Inflammatory macrophage (primary cell): ENCODE results near the gene ATOH8.

Experiments used
- DNase-seq, 2 donors: peaks; one replicate each; pipeline ENCODE4 v3.0.0-alpha.2; 2020 to 2022

The ATOH8 gene

DNA sequence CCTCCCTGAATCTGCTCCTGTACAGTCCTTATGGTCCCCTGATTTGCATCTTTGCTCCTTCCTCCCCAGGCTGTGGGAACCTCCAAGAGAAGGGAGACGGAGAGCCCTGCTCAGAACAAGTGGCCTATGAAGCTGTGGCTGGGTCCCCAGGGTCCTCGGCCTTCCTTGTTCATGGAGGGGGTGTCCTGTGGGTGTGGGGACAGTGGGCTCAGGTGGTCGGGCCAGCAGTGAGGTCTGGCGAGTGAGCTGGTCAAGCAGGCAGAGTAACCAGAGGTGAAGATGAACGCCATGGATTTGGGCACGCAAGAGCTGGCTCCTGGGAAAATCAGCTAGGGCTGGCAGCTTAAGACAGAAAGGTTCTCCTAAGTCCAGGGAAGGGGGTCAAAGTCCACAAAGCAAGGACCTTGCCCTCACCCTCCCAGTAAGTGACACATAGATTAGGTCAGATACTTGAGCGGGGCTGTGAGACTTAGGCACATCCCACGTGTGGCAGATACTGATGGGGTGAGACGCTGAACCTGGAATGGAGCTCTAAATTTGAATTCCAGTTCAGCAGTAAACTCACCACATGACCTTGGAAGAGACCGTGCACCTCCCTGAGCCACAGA is 34.8 kb upstream of the ATOH8 start:
- no peak for DNase-seq

GRCh38 chr2:85719609-85720240 is 34.1 kb upstream of the ATOH8 start:
- DNase-seq: no peak

- DNase-seq: no peak
These were observed 33.3 kb upstream of the ATOH8 start for GRCh38 chr2:85720533-85720932.

GRCh38 chr2:85721641-85722040 is 32.1 kb upstream of the ATOH8 start:
- no peak for DNase-seq

DNA sequence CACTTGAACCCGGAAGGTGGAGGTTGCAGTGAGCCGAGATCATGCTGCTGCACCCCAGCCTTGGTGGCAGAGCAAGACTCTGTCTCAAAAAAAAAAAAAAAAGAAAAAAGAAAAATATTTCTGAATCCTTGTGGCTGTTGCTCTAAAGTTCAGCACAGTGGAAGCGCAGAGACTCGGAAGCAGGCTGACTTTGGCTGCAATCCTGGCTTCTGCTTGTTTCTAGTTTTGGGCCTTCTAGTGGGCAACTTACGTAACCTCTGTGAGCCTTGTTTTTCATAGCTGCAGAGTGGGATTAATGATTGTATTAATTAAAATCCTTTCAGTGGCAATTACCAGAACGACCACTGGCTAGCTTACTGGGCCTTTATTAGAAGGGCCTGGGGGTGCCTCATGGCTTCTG is 31.3 kb upstream of the ATOH8 start:
- no peak for DNase-seq

DNA sequence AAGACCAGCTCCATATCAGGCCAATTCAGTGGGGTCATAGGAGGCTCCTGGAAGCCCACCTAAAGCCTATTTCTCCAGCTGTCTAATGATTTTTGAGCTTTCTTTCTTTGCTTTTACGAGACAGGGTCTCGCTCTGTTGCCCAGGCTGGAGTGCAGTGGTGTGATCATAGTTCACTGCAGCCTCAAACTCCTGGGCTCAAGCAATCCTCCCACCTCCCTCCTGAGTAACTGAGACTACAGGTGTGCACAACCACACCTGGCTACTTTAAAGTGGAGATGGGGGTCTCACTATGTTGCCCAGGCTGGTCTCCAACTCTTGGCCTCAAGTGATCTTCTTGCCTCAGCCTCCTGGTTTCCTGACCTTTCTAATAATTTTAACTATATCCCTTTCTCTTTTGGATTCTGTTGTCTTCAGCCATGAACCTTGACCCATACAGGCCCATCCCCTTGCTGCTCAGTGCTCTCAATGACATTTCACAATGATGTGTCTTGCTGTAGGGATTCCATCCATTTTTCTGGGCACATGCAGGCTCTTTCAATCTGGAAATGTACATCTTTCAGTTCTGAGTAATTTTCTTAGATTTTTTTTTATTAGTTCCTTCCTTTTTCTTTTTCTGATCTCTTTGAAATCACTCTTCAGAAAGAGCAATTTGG is 30.0 kb upstream of the ATOH8 start:
- DNase-seq: no peak

DNA sequence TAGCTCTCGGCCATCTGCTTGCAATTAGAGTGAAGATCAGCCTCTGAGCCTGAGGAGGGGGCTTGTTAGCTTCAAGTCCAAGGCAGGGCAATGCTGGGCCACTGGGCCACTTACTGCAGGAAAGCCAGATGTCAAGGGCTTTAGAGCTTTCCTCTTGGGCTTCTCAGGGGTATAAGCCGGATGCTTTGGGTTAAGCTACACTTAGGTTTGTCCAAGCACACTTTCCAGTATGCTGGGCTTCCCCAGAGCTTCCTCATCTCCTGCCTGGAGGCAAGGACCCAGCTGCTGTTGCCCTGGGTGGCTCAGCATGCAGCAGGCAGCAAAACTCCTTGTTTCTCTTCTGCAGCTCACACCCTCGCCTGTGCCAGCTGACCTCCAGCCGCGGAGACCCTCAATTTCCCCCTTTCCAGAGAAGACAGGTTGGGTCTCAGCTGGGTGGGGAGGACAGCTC is 29.0 kb upstream of the ATOH8 start:
- DNase-seq: no peak

GRCh38 chr2:85725451-85725850 is 28.3 kb upstream of the ATOH8 start:
- no peak for DNase-seq

DNA sequence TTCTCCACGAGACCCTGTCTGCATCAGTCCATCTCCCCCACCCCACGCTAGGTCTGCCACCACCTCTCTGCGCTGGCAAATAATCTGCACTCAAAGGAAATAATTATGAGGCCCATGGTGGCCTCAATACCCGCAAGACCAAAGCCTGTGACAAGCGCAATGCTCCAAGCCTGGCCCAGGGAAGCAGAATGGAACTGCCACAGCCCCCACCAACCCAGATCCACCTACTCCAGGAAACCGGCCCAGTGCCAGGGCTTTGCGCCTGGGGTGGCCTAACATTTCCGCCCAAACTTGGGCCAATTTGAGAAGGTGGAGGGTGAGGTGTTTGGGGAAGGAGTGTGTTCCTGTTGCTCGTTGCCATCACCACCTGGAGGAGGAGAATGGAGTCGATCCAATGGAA is 26.0 kb upstream of the ATOH8 start:
- DNase-seq: no peak

DNA sequence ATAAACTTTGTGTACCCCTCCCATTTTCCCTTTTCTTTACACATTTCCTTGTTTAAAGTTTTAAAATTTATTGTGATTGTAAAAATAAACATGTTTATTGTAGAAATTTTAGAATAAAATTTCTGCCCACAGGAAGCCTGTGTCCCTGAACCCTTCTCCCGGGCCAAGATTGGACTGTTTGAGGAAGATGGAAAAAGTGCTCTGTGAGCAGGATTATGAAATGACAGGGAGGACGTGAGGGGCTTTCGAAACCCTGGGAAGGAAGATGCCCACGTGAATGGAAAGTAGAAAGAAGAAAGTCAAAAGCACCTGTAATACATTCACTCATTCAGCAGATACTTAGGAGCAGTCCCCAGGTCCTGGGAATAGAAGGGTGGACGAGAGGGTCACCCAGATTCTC is 25.4 kb upstream of the ATOH8 start:
- DNase-seq: no peak

- peak; percentile 87 to 93 for DNase-seq
These were observed 24.6 kb upstream of the ATOH8 start for GRCh38 chr2:85728883-85729824.

DNA sequence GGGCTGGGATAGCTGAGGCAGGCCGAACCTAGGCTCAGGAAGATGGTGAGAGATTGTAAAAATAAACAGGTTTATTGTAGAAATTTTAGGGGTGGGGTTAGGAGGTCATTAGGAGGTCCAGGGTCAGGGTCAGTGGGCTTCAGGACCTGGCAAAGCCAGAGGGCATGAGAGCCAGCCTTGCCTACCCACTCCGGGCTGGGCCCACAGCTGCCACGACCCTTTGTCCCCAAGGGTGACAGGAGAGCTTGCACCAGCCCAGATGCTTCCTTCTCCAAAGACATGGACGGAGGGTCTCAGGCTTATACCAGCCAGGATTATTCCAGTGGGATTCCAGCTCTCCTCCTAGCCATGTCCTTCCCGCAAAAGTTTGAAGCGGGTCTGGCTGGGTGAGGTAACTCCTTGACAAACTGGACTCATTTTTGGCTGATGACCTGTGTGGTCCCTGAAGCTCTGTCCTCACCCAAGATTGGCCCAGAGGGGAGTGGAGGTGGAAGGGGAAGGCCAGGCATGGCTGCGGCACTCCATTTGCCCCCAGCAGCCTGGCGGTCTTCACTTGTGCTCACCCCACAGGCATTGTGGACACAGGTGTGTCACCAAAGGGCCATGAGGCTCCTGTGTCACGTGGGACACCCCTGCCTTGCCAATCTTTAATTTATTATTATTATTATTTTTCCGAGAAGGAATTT is 23.8 kb upstream of the ATOH8 start:
- DNase-seq: no peak

DNA sequence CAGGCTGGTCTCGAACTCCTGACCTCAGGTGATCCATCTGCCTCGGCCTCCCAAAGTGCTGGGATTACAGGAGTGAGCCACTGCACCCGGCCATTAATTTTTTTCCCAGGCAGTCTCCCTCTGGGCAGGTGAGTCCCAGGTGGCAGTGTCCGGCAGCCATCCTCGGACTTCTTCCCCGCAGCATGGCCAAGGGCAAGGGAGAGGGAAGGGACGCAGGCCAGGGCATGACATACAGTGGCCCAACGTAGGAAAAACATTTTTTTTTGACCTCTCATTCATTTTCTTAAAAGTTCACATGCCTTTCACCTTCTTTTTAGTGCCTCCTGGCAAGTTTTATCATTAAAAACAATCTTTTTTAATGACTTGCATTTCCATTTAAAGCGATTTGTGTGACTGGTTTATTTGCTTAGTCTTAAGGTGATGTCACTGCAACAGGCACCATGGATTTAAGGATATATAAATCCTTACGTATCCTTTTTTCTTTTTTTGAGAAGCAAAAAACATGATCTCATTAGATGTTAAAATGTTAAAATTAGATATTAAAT is 23.0 kb upstream of the ATOH8 start:
- DNase-seq: no peak

GRCh38 chr2:85731606-85732005 is 22.2 kb upstream of the ATOH8 start:
- DNase-seq: no peak

GRCh38 chr2:85732467-85733120 is 21.2 kb upstream of the ATOH8 start:
- no peak for DNase-seq

DNA sequence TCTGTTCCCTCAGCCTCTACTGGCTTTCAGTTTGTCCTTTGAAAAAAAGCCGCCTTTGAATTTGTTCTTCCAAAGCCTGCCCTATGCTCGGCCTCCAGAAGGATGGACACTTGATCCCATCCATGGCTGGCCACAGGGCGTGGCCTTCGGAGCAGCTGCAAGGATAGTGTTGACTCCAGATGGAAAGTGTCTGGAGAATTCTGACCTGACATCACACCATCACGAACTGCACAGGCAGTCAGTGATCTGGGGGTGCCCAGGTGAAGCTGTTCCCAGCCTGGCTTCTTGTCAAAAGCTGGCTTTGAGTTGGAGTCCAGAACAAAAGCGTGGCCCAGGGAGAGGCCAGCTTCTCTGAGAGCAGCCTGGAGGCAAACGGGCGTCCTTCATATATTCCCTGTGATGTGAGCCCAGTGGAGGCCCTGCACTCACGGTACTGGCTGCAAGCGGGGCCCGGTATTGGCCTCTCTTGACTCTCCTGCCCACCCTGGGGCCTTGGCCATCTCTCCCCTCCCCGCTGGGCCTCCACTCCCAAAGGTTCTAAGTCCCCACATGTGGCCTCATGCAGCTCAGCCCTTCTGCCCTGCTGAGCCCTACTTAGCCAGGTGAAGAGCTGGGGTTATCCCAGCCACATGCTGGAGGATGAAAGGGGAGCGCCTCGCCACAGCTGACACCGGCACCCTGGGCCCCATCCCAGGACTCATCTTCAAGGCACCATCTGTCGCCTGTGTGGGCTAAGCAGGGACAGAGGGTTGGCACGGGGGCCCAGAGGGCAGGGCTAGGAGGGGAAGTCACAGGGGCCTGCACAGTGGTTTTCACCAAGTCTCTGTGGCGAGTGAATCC is 20.4 kb upstream of the ATOH8 start:
- DNase-seq: no peak

GRCh38 chr2:85734015-85734414 is 19.8 kb upstream of the ATOH8 start:
- DNase-seq: no peak

GRCh38 chr2:85734942-85735608 is 18.7 kb upstream of the ATOH8 start:
- no peak for DNase-seq

- no peak for DNase-seq
These were observed 18.1 kb upstream of the ATOH8 start for GRCh38 chr2:85735691-85736090.
